GM19023 (cell line): ENCODE measurements around the gene KRTAP5-2.
"Not testable (repeated sequence)": the region's sequence is repeated elsewhere in the genome, so short reads cannot be mapped to it uniquely, and the experiment has no call there.

Experiments used
- ATAC-seq: cut with Tn5 transposase; IDR thresholded peaks from one replicate; pipeline ENCODE4 v1.9.1; 2021; ENCODE audit warnings: mild to moderate bottlenecking, moderate library complexity; ENCODE audit not compliant: unreplicated experiment

KRTAP5-2 gene

GRCh38 chr11:1628506-1629325 is 30.6 kb upstream of the KRTAP5-2 start:
- no peak for ATAC-seq

- ATAC-seq: no peak
Measured at GRCh38 chr11:1625541-1625940, 27.4 kb upstream of the KRTAP5-2 start.

GRCh38 chr11:1624621-1625020 is 26.5 kb upstream of the KRTAP5-2 start:
- ATAC-seq: no peak

- no peak for ATAC-seq
Measured at GRCh38 chr11:1623716-1624115, 25.6 kb upstream of the KRTAP5-2 start.

GRCh38 chr11:1622086-1622485 is 24.0 kb upstream of the KRTAP5-2 start, which contains the start of gene KRTAP5-4:
TSS of gene KRTAP5-4 (minus strand) at chr11:1622138. CDS start at chr11:1622093, 45 bp downstream.
- no peak for ATAC-seq

GRCh38 chr11:1619449-1619848 is 21.4 kb upstream of the KRTAP5-2 start:
- no peak for ATAC-seq

GRCh38 chr11:1618231-1618630 is 20.1 kb upstream of the KRTAP5-2 start:
- ATAC-seq: no peak

GRCh38 chr11:1608363-1608762 is 10.3 kb upstream of the KRTAP5-2 start, which contains the start of gene KRTAP5-3:
TSS of gene KRTAP5-3 (minus strand) at chr11:1608463. CDS start at chr11:1608385, 78 bp downstream.
- no peak for ATAC-seq

- ATAC-seq: not testable (repeated sequence)
Measured at GRCh38 chr11:1607901-1608300, 9.8 kb upstream of the KRTAP5-2 start.

GRCh38 chr11:1607156-1607845 is 9.2 kb upstream of the KRTAP5-2 start:
- ATAC-seq: not testable (repeated sequence)

- not testable (repeated sequence) for ATAC-seq
Measured at GRCh38 chr11:1605923-1606322, 7.8 kb upstream of the KRTAP5-2 start.

GRCh38 chr11:1604711-1605110 is 6.6 kb upstream of the KRTAP5-2 start:
- ATAC-seq: no peak

- ATAC-seq: no peak
Measured at GRCh38 chr11:1604181-1604580, 6.1 kb upstream of the KRTAP5-2 start.

- ATAC-seq: no peak
Measured at GRCh38 chr11:1603629-1604028, 5.5 kb upstream of the KRTAP5-2 start.

- not testable (repeated sequence) for ATAC-seq
Measured at GRCh38 chr11:1601663-1602062, 3.6 kb upstream of the KRTAP5-2 start.

GRCh38 chr11:1600626-1601025 is 2.5 kb upstream of the KRTAP5-2 start:
- ATAC-seq: no peak

- ATAC-seq: no peak
Measured at GRCh38 chr11:1598816-1599215, 722 bp upstream of the KRTAP5-2 start.

GRCh38 chr11:1598406-1598805 is 312 bp upstream of the KRTAP5-2 start:
- not testable (repeated sequence) for ATAC-seq

GRCh38 chr11:1597331-1597993 is 632 bp downstream of the KRTAP5-2 start:
- ATAC-seq: no peak

GRCh38 chr11:1596576-1597121 is 1.4 kb downstream of the KRTAP5-2 start:
- not testable (repeated sequence) for ATAC-seq

GRCh38 chr11:1595994-1596575 is 2.0 kb downstream of the KRTAP5-2 start:
- not testable (repeated sequence) for ATAC-seq
